GM19351 (cell line): ENCODE measurements around the gene ATP6V0D1.

Source experiments
- ATAC-seq: cut with Tn5 transposase; IDR thresholded peaks from one replicate; pipeline ENCODE4 v1.9.1; 2021; ENCODE audit warnings: mild to moderate bottlenecking, moderate library complexity; ENCODE audit not compliant: unreplicated experiment

Gene ATP6V0D1

GRCh38 chr16:67411339-67411738 lies 69.6 kb downstream of the ATP6V0D1 start:
- no peak for ATAC-seq

DNA sequence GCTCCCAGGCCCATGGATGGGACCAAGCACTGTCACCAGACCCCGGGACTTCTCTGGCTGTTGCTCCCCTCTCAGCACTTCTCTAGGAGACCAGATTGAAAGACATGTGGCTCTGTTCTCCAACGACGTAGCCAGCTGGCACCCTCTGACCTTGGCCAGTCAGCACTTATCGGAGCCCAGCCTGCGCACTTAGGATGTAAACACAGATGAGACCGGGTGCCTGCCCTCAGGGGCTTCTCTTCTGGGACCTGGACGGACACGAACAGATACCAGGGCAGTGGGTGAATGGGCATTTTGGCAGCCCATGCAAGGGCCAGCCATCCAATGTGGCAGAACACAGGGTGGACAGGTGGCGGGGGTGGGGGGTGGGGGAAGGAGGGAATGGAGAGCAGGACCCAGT lies 71.3 kb downstream of the ATP6V0D1 start:
- no peak for ATAC-seq

DNA sequence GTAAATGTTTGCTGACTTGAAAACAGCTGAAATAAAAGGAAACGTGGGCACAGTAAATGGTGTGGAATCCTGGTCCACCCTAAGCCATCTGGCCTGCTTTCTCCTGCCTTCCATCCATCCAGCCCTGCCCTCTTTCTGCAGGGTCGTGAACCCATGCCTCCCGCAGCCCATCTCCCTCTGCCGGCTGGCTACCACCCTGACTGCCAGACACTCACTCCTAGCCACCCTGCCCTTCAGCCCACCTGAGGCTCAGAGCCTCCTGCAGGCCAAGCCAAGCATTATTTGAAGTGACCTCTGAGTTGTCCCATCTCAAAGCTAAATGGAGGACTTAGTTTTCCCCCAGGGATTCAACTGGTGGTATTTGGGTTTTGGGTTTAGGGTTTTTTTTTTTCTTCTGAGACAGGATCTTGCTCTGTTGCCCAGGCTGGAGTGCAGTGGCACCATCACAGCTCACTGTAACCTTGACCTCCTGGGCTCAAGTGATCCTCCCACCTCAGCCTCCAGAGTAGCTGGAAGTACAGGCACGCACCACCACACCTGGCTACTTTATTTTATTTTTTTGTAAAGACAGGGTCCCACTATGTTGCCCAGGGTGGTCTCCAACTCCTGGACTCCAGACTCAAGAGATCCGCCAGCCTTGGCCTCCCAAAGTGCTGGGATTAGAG lies 73.0 kb downstream of the ATP6V0D1 start:
- no peak for ATAC-seq

- ATAC-seq, result no peak
Measured at GRCh38 chr16:67407176-67407787, 73.7 kb downstream of the ATP6V0D1 start.

DNA sequence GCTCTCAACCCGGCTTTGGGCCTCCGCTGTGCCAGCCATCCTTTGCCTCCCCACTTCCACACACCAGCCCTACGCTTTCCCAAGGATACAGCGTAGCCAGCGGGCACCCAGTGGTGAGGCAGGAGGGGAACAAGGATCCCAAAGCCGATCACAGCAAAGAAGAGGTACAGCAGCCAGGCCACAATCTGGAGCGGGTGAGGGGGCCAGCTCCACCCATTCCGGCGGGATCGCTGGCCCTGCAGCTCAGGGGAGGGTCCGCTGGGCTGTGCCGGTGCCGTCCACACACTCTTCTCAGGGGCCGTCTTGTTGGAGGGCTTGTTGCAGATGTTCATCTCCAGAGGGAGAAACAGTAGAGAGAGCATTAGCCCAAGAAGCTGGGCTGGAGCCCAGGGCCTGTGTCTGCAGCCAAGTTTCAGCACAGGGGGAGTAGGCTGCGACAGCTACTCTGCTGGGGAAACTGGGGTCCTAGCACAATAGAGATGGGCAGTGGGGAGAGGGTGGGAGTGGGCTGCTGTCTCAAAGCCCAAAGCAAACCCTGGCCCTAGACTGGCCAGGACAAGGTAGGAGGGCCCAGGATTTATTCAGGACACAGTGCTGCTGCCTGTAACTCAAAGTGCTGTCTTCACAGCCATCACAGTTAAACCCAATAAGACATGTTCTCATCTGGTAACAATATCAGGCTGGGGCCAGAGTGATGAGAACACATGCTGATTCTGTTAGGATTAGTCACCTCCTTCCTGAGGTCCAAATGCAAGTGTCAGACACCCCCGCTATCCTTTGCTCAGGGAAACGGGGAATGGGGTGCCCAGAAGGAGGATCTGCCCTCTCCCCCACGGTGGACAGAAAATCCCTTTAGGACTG lies 74.6 kb downstream of the ATP6V0D1 start:
- no peak for ATAC-seq

- no peak for ATAC-seq
Measured at GRCh38 chr16:67405336-67405735, 75.6 kb downstream of the ATP6V0D1 start.

- no peak for ATAC-seq
Measured at GRCh38 chr16:67404740-67405226, 76.2 kb downstream of the ATP6V0D1 start.

DNA sequence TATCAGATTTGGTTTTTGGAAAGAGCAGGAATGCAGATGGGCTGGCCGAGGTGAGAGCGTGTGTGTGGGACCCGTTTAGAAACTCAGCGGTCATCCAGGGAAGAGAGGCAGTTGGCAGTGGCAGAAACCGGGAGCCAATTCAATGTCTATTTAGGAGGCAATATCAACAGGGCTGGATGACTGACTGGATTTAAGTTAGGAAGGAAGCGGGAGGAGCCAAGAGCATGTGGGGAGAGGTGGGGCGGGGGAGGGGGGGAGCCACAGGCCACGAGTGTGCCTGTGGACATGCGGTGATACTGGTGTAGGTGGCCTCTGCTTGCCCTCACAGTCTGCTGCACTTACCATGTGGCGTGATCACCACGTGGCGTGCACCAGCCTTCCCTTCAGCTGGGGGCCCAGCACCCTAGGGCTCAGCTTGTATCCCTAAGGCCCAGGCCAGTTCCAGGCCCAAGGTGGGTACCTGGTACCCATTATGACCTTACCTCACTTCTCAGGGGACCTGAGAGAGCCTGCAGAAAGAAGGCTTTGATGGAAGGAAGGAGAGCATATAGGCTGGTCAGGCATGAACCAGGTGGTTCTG lies 76.9 kb downstream of the ATP6V0D1 start:
- no peak for ATAC-seq

GRCh38 chr16:67400901-67401300 lies 80.1 kb downstream of the ATP6V0D1 start:
- ATAC-seq, result no peak

GRCh38 chr16:67399749-67400704 lies 80.9 kb downstream of the ATP6V0D1 start:
- no peak for ATAC-seq

GRCh38 chr16:67399218-67399733 lies 81.7 kb downstream of the ATP6V0D1 start:
- ATAC-seq, result no peak

DNA sequence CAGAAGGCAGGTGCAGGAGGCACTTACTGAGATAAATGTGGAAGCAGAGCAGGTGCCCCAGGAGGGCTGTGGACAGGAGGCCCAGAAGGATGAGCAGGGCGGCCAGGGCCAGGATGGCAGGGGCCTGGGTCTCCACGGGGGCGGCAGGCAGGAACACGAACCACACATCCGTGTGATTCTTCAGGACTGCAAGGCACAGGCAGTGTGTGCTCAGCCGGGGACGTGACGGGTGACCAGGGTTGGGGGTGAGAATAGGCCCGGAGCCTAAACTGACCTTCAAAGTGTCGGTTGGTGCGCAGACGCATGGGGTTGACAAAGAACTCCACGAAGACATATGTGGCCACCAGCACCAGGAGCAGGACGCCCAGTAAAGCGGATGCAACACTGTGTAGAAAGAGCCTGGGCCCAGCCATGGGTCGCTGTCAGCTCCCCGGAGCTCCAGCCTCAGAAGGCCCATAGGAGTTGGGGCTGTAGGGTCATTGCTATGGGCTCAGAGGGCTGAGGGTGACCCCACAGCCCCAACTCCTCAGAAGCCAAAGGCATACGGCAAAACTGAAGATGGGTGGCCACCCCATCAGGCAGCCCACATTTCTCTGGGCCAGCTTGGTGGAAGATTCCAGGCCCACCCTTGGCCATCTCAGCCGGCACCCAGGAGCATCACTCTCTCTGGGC lies 82.3 kb downstream of the ATP6V0D1 start:
- ATAC-seq, result no peak

- ATAC-seq, result no peak
Measured at GRCh38 chr16:67397812-67398545, 83.0 kb downstream of the ATP6V0D1 start.

DNA sequence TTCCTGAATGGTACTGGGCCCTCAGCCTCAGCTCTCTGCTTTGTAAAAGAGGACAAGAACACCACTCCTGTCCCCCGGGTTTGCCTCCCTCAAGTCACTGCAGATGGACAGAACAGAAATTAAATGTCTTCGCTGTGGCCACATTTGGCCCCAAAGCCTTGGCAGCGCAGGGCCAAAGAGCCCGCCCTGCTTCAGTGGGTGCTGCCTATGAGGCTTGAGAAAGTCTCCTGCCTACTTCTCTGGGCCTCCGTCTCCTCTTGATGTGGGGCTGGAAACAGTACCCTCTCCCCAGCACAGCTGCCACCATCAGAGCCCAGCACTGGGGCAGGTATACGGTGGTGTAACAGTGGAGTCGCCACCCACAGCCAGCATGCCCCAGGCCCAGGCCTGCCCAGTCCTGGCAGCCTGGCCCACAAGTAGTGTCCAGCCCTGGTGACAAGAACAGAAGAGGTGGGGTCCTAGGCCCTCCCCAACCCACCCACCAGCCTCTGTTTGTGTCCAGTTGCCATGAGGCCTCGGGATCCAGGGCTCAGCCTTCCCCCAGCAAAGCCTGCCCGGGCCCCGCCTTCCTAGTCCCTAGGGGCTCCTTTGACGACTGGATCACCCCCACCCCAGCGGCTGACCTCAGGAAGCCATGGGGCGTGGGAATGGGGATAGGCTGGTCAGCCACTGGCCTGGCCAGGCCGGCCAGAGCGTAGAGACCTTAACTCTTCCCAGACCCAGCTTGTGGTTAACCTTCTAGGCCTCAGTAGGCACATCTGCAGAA lies 83.7 kb downstream of the ATP6V0D1 start:
- no peak for ATAC-seq

GRCh38 chr16:67396159-67397035 lies 84.6 kb downstream of the ATP6V0D1 start:
- ATAC-seq, result no peak

DNA sequence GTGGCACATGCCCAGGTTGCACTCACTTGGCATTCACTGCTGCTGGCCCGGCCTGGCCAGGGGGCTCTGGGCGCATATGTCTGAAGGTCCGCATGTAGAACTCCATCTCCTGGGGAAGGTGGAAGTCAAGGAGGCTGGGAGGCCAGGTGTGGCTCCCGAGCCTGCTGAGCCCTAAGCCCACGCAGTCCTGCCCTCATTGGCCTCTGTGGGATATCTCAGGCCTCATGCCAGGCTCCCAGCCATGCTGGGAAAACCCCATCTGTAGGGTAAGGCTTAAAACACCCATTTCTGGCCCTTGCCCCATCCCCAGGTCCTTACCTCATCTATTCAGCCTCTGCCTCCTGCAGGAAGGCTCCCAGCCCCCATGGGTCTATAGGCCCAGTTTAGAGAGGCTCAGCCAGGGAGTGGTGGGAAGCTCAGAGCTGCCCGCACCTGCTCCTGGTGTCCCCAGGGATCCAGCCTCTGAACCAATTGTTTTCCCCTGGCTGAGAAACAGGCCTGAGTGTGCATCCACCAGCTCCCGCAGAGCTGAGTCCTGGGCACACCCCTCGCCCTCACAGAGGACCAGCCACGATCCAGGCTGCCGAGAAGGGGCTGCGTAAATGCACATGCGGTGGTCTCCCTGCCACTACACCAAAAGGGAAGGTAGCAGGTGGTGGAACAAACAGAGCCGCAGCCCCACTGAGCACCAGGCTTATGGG lies 85.3 kb downstream of the ATP6V0D1 start:
- no peak for ATAC-seq

DNA sequence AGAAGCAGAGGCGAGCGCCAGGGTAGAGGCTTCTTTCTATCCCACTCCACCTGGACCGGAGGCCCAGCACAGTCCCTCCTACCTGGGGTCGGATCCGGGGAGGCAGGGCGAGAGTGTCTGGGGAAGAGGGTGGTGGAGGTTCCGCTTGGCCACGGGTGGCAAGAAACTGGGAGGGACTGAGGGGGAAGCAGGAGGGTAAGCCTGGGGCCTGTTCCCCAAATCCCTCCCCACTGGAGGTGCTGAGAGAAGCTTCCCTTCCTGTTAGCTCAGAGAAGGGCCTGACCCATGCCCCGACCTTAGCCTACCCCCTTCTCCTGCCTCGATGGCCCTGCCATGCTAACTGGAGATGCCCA lies 85.9 kb downstream of the ATP6V0D1 start:
- ATAC-seq, result no peak
